HepG2 (cell line): Measurements from ENCODE around the gene ULK3. TPM values are rescaled to one million over a fixed set of nuclear protein-coding genes. Genes with fewer than 3 reads are reported as not detected.

Experiments
- BORCS8-MEF2B ChIP-seq: sonication (generic); formaldehyde crosslinking; IDR thresholded peaks from 2 replicates; pipeline ENCODE4 v1.8.0; 2022; ENCODE audit warnings: mild to moderate bottlenecking, missing genetic modification reagents
- CHCHD3 ChIP-seq: sonication (generic); formaldehyde crosslinking; IDR thresholded peaks from 2 replicates; pipeline ENCODE4 v1.8.0; 2022; ENCODE audit warnings: mild to moderate bottlenecking, missing genetic modification reagents, moderate library complexity
- GATAD2A ChIP-seq: IDR thresholded peaks from 2 replicates; pipeline ENCODE4 v1.6.1; 2016
- GRHL1 ChIP-seq: sonication (generic); formaldehyde crosslinking; conservative IDR thresholded peaks from 2 replicates; pipeline ENCODE4 v1.8.0; 2022; ENCODE audit warnings: missing genetic modification reagents
- HNRNPL ChIP-seq: fragments of 200-400 bp; formaldehyde crosslinking; IDR thresholded peaks from 2 replicates; pipeline ENCODE4 v1.6.1; 2017; ENCODE audit warnings: mild to moderate bottlenecking, low read depth, low read length
- HOXA3 ChIP-seq: sonication (generic); formaldehyde crosslinking; IDR thresholded peaks from 2 replicates; pipeline ENCODE4 v1.5.0; 2020; ENCODE audit warnings: missing genetic modification reagents
- MIER3 ChIP-seq: IDR thresholded peaks from 2 replicates; pipeline ENCODE4 v1.6.1; 2016; ENCODE audit warnings: missing compliant biosample characterization, borderline replicate concordance
- NAIF1 ChIP-seq: sonication (generic); formaldehyde crosslinking; IDR thresholded peaks from 2 replicates; pipeline ENCODE4 v1.5.0; 2020; ENCODE audit warnings: mild to moderate bottlenecking, missing genetic modification reagents, borderline replicate concordance
- NCOA2 ChIP-seq: sonication (generic); formaldehyde crosslinking; IDR thresholded peaks from 2 replicates; pipeline ENCODE4 v1.8.0; 2022; ENCODE audit warnings: inconsistent platforms
- PATZ1 ChIP-seq: sonication (generic); formaldehyde crosslinking; IDR thresholded peaks from 2 replicates; pipeline ENCODE4 v1.4.0; 2020; ENCODE audit warnings: missing genetic modification reagents
- PAXIP1 ChIP-seq: sonication (generic); formaldehyde crosslinking; conservative IDR thresholded peaks from 2 replicates; pipeline ENCODE4 v1.4.0; 2020; ENCODE audit warnings: mild to moderate bottlenecking, missing genetic modification reagents, moderate library complexity
- POLR2AphosphoS5 ChIP-seq: IDR thresholded peaks from 2 replicates; pipeline ENCODE4 v1.6.1; 2012; ENCODE audit warnings: low read depth, low read length
- SALL2 ChIP-seq: sonication (generic); formaldehyde crosslinking; IDR thresholded peaks from 2 replicates; pipeline ENCODE4 v1.8.1; 2023; ENCODE audit warnings: mild to moderate bottlenecking, missing genetic modification reagents, inconsistent platforms
- SOX13 ChIP-seq, 3 experiments: fragments of 450-650 bp in 1 of 3; sonication (generic) in 1 of 3; formaldehyde crosslinking in 1 of 3; IDR thresholded peaks in 2 of 3; conservative IDR thresholded peaks in 1 of 3; 2 replicates each; pipeline versions ENCODE4 v1.5.0 to v1.6.1; 2016 to 2020; ENCODE audit warnings: antibody characterized with exemption in 1 of 3, mild to moderate bottlenecking in 1 of 3, missing compliant biosample characterization in 1 of 3, missing genetic modification reagents in 1 of 3, moderate library complexity in 1 of 3
- SOX6 ChIP-seq, 2 experiments: fragments of 450-650 bp in 1 of 2; sonication (generic) in 1 of 2; formaldehyde crosslinking in 1 of 2; IDR thresholded peaks; 2 replicates each; pipeline versions ENCODE4 v1.4.0 to v1.6.1; 2017 to 2020; ENCODE audit warnings: antibody characterized with exemption in 1 of 2, mild to moderate bottlenecking in 1 of 2, missing genetic modification reagents in 1 of 2
- SP5 ChIP-seq: IDR thresholded peaks from 2 replicates; pipeline ENCODE4 v1.6.1; 2016; ENCODE audit warnings: low read depth, borderline replicate concordance
- SRY ChIP-seq: sonication (generic); formaldehyde crosslinking; IDR thresholded peaks from 2 replicates; pipeline ENCODE4 v1.8.0; 2022; ENCODE audit warnings: mild to moderate bottlenecking, missing genetic modification reagents
- STAG1 ChIP-seq: sonication (generic); formaldehyde crosslinking; IDR thresholded peaks from 2 replicates; pipeline ENCODE4 v1.4.0; 2020; ENCODE audit warnings: missing genetic modification reagents
- ZBTB7B ChIP-seq: sonication (generic); formaldehyde crosslinking; IDR thresholded peaks from 2 replicates; pipeline ENCODE4 v1.4.0; 2020; ENCODE audit warnings: missing genetic modification reagents
- ZNF552 ChIP-seq: sonication (generic); formaldehyde crosslinking; IDR thresholded peaks from 2 replicates; pipeline ENCODE4 v1.9.0; 2022; ENCODE audit warnings: missing genetic modification reagents, mild to moderate bottlenecking, borderline replicate concordance
- ZNF556 ChIP-seq: sonication (generic); formaldehyde crosslinking; IDR thresholded peaks from 2 replicates; pipeline ENCODE4 v1.4.0; 2020; ENCODE audit warnings: mild to moderate bottlenecking, missing genetic modification reagents, borderline replicate concordance
- polyA plus RNA-seq, 8 experiments: library from polyadenylated mRNA; depleted of rRNA in 3 of 8; stranded (reverse) in 7 of 8; unstranded in 1 of 8; fragments of >200 nt; fragmentation: Illumina TruSeq in 4 of 8; extraction: Trizol in 4 of 8; gene quantifications; 2 replicates each; pipeline versions ENCODE4 v1.2.1 to v1.2.3, GENCODE V29; 2011 to 2016; ENCODE audit warnings: low read depth in 4 of 8, missing spikeins in 1 of 8, mixed read lengths in 1 of 8; ENCODE audit not compliant: insufficient read depth in 1 of 8
- total RNA-seq, 5 experiments: library from RNA; depleted of rRNA; stranded (reverse); fragments of >200 nt; fragmentation: Illumina TruSeq; extraction: Trizol; gene quantifications; 2 replicates each; pipeline ENCODE4 v1.2.3, GENCODE V29; 2016; ENCODE audit warnings: low read depth in 1 of 5

The ULK3 gene
- total and polyA plus RNA-seq, 2 of the 13 experiments (the other 11 are each of a cell fraction or from before 2014, with no cell fraction given) = 15.2 to 23.7 TPM

GRCh38 chr15:74799856-74800558 lies 42.9 kb downstream of the ULK3 start (continued):
- TF ChIP-seq PAXIP1 (CRISPR knock-in tag) (0 out of 2 replicates have a peak, but pooled peaks have one; percentile 26), NAIF1 (CRISPR knock-in tag) (no peak), NCOA2 (CRISPR knock-in tag) (0 out of 2 replicates have a peak, but pooled peaks have one; percentile 13), POLR2AphosphoS5 (no peak), CHCHD3 (CRISPR knock-in tag) (0 out of 2 replicates have a peak, but pooled peaks have one; percentile 69), SOX13 (IDR thresholded peaks at IDR 0.05) (no peak), SOX13 (CRISPR knock-in tag; conservative IDR thresholded peaks at IDR 0.05 in 1 of 2, IDR thresholded peaks at IDR 0.05 in 1 of 2) (peak in 1 of 2 experiments; percentile 32; a peak in 1 of 4 replicates), ZNF552 (CRISPR knock-in tag) (0 out of 2 replicates have a peak, but pooled peaks have one; percentile 30), HOXA3 (CRISPR knock-in tag) (peak; percentile 37; the same call in 1 of the 2 replicates), HNRNPL (peak; percentile 73; the same call in 1 of the 2 replicates), MIER3 (CRISPR knock-in tag) (0 out of 2 replicates have a peak, but pooled peaks have one; percentile 52), SRY (CRISPR knock-in tag) (0 out of 2 replicates have a peak, but pooled peaks have one; percentile 36), GRHL1 (no peak), SP5 (CRISPR knock-in tag) (peak; percentile 28; the same call in 1 of the 2 replicates), BORCS8-MEF2B (CRISPR knock-in tag) (0 out of 2 replicates have a peak, but pooled peaks have one; percentile 6), ZNF556 (0 out of 2 replicates have a peak, but pooled peaks have one; percentile 33), SOX6 (IDR thresholded peaks at IDR 0.05) (no peak), SOX6 (CRISPR knock-in tag; IDR thresholded peaks at IDR 0.05) (no peak), ZBTB7B (CRISPR knock-in tag) (no peak), SALL2 (no peak; the same call in 1 of the 2 replicates), PATZ1 (CRISPR knock-in tag) (peak; percentile 87), STAG1 (CRISPR knock-in tag) (peak; percentile 86), GATAD2A (CRISPR knock-in tag) (0 out of 2 replicates have a peak, but pooled peaks have one; percentile 13)
